Mucosa of descending colon (tissue), 3 donors: ENCODE measurements around the gene RPL41. TPM values are rescaled to one million over a fixed set of nuclear protein-coding genes. Genes with fewer than 3 reads are reported as not detected.
"Not testable (repeated sequence)": the region's sequence is repeated elsewhere in the genome, so short reads cannot be mapped to it uniquely, and the experiment has no call there.

Experiments
- ATAC-seq: fragments of 200-7000 bp; cut with Tn5 transposase; one replicate; pipeline ENCODE4 v1.9.1; 2020; ENCODE audit warnings: mild to moderate bottlenecking, moderate library complexity
- DNase-seq, 3 donors: peaks; one replicate each; pipeline ENCODE4 v3.0.0-alpha.2; 2020
- H3K36me3 ChIP-seq: fragments of 200-600 bp; one replicate; pipeline ENCODE4 v1.8.0; 2021; ENCODE audit warnings: low read depth, mild to moderate bottlenecking
- H3K4me1 ChIP-seq: fragments of 200-600 bp; one replicate; pipeline ENCODE4 v1.8.0; 2021; ENCODE audit warnings: low read depth, mild to moderate bottlenecking
- H3K4me3 ChIP-seq: fragments of 200-600 bp; one replicate; pipeline ENCODE4 v1.8.0; 2021; ENCODE audit warnings: mild to moderate bottlenecking
- H3K9me3 ChIP-seq: fragments of 200-600 bp; one replicate; pipeline ENCODE4 v1.8.0; 2021; ENCODE audit warnings: mild to moderate bottlenecking
- intact Hi-C, 2 donors: fragments of 100-400 bp; cut with DNase I in 1 of 2; cut with micrococcal nuclease in 1 of 2; formaldehyde crosslinking; loops; one replicate each; pipeline versions ENCODE4 v1.11.0 to v1.11.1; 2022; cut with DNase I, micrococcal nuclease
- long read RNA-seq, 2 donors: library from polyadenylated mRNA; unstranded; transcript quantifications; one replicate each; pipeline ENCODE4 v2.0.0, GENCODE V29; 2019 to 2021
- total RNA-seq, 3 donors: library from RNA; stranded (reverse); fragmentation: NEBNext Ultra II Directional in 2 of 3; extraction: Animal tissue kit (Norgen Biotek cat#: 25700) in 2 of 3; gene quantifications; one replicate each; pipeline versions ENCODE4 v1.2.1 to v1.2.4, GENCODE V29; 2021 to 2023
- TF ChIP-seq, protein P1 (sequence below): fragments of 200-600 bp; IDR thresholded peaks from one replicate; pipeline ENCODE4 v1.8.0; 2022; ENCODE audit warnings: antibody characterized with exemption, mild to moderate bottlenecking
- donor health status: DM: no; HTN: no; CAD: no; lungs with moderate emphysema.
- donor health status: DM: no; HTN: no; CAD: no.
- donor health status: DM: no; HTN: yes; CAD: no.

RPL41 gene
- total RNA-seq = 1,000 to 10,000 TPM; 2,763 to 3,198 (median 3,152) TPM
- long read RNA-seq, donor 1, transcript RPL41-202 (4 exons, 469 nt) = minor isoform, 11 of 57 reads
- long read RNA-seq, donor 1, transcript RPL41-204 (3 exons, 699 nt) = major isoform, 35 of 57 reads
- long read RNA-seq, donor 1, partial matches to known transcripts = 0 of 57 reads
- long read RNA-seq, donor 1, other reads (novel, unspliced or antisense) = 10 of 57 reads
- long read RNA-seq, donor 2, transcript RPL41-202 (4 exons, 469 nt) = major isoform, 1,935 of 2,010 reads
- long read RNA-seq, donor 2, transcript RPL41-206 (2 exons, 595 nt) = minor isoform, 5 of 2,010 reads
- long read RNA-seq, donor 2, transcript RPL41-204 (3 exons, 699 nt) = minor isoform, 27 of 2,010 reads
- long read RNA-seq, donor 2, partial matches to known transcripts = 5 of 2,010 reads
- long read RNA-seq, donor 2, other reads (novel, unspliced or antisense) = 32 of 2,010 reads

GRCh38 chr12:56116267-56117081 is at the start of gene RPL41:
RPL41 (plus strand) TSS chr12:56116633.
- TF ChIP-seq, protein P1, sequence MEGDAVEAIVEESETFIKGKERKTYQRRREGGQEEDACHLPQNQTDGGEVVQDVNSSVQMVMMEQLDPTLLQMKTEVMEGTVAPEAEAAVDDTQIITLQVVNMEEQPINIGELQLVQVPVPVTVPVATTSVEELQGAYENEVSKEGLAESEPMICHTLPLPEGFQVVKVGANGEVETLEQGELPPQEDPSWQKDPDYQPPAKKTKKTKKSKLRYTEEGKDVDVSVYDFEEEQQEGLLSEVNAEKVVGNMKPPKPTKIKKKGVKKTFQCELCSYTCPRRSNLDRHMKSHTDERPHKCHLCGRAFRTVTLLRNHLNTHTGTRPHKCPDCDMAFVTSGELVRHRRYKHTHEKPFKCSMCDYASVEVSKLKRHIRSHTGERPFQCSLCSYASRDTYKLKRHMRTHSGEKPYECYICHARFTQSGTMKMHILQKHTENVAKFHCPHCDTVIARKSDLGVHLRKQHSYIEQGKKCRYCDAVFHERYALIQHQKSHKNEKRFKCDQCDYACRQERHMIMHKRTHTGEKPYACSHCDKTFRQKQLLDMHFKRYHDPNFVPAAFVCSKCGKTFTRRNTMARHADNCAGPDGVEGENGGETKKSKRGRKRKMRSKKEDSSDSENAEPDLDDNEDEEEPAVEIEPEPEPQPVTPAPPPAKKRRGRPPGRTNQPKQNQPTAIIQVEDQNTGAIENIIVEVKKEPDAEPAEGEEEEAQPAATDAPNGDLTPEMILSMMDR = no peak
- no peaks in the 10 kb centered on the region for H3K9me3 ChIP-seq
- peak; percentile 74 for ATAC-seq
- DNase-seq = peak; percentile 96 to 99 (median 96)
- intact Hi-C loops = no loop called here
- peaks cover 4% of the 10 kb centered on the region for H3K36me3 ChIP-seq
- peaks cover 16% of the 10 kb centered on the region for H3K4me1 ChIP-seq
- peak within 1 kb of the TSS; percentile 35 for H3K4me3 ChIP-seq

GRCh38 chr12:56071648-56072047 is 44.8 kb upstream of the RPL41 start:
- TF ChIP-seq, protein P1 = no peak
- DNase-seq (no peak), ATAC-seq (no peak)
- Histone ChIP-seq H3K36me3 (no peaks in the 10 kb centered on the region), H3K9me3 (no peaks in the 10 kb centered on the region), H3K4me3 (no peak overlapping the region), H3K4me1 (no peaks in the 10 kb centered on the region)
- intact Hi-C loops = no loop called here

DNA sequence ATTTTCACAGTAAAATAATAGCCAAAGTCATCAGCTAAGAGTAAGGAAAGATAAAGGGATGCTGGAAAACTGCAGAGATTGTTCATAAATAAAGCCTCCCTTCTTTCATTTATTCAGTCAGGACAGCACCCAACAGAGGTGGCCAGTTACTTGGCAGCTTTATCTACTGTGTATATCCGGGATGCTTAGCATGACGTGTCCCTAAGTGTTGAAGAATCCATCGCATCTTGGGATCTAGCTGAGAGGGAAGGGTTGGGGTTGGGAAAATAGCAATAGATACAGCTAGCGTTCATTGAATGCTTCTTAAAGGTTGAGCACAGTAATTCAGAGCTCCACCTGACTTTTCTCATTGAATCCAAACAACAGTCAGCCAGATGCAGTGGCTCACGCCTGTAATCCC is 42.0 kb upstream of the RPL41 start:
- Histone ChIP-seq H3K9me3 (no peaks in the 10 kb centered on the region), H3K4me1 (peaks cover 9% of the 10 kb centered on the region), H3K36me3 (no peaks in the 10 kb centered on the region), H3K4me3 (no peak overlapping the region)
- DNase-seq = no peak
- intact Hi-C loops = no loop called here
- TF ChIP-seq, protein P1 = no peak
- ATAC-seq = no peak

DNA sequence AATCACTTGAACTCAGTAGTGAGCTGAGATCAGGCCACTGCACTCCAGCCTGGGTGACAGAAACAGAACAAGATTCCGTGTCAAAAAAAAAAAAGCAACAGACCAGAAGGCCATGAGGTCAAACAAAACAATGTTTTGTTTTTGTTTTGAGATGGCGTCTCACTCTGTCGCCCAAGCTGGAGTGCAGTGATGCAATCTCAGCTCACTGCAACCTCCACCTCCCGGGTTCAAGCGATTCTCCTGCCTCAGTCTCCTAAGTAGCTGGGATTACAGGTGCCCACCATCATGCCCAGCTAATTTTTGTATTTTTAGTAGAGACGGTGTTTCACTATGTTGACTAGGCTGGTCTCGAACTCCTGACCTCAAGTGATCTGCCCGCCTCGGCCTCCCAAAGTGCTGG is 38.5 kb upstream of the RPL41 start:
- H3K36me3 ChIP-seq, intact Hi-C loops, ATAC-seq, H3K9me3 ChIP-seq, DNase-seq, H3K4me3 ChIP-seq: not testable (repeated sequence)
- H3K4me1 ChIP-seq = peaks cover 19% of the 10 kb centered on the region

- intact Hi-C loops = no loop called here
- no peak for ATAC-seq
- no peak overlapping the region for H3K4me3 ChIP-seq
These were observed 38.0 kb upstream of the RPL41 start for GRCh38 chr12:56078427-56078826.

More at GRCh38 chr12:56078427-56078826, 38.0 kb upstream of the RPL41 start:
- DNase-seq = no peak
- Histone ChIP-seq H3K36me3 (no peaks in the 10 kb centered on the region), H3K9me3 (no peaks in the 10 kb centered on the region), H3K4me1 (peaks cover 22% of the 10 kb centered on the region)
- TF ChIP-seq, protein P1 = no peak
